Dermis microvascular lymphatic vessel endothelial cell (primary cell): Measurements from ENCODE around the gene MTUS2. TPM values are rescaled to one million over a fixed set of nuclear protein-coding genes. Genes with fewer than 3 reads are reported as not detected.
"Not testable (repeated sequence)": the region's sequence is repeated elsewhere in the genome, so short reads cannot be mapped to it uniquely, and the experiment has no call there.

Experiments used
- DNase-seq, 2 donors: peaks; one replicate each; pipeline versions ENCODE4 v3.0.0 to v3.0.0-alpha.2; 2010; ENCODE audit warnings: low read depth in 2 of 2
- total RNA-seq: library from RNA; depleted of rRNA; stranded (reverse); fragments of >200 nt; gene quantifications from 2 replicates; pipeline ENCODE4 v1.2.1, GENCODE V29; 2014

The MTUS2 gene
- total RNA-seq, 1 donor from 2014 or later = not detected

DNA sequence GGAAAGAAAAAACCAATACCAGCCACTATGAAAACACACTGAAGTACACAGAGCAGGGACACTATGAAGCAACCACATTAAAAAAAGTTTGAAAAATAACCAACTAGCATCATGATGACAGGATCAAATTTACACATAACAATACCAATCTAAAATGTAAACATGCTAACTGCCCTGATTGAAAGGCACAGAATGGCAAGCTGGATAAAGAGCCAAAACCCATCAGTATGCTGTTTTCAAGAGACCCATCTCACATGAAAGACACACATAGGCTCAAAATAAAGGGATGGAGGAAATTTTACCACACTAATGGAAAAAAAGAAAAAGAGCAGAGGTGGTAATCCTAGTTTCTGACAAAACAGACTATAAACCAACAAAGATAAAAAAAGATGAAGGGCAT, 484.0 kb downstream of the MTUS2 start:
- no peak for DNase-seq

GRCh38 chr13:29310806-29311205, 490.7 kb downstream of the MTUS2 start:
- DNase-seq = no peak

- DNase-seq = no peak
Measured at GRCh38 chr13:29315847-29316246, 495.7 kb downstream of the MTUS2 start.

- no peak for DNase-seq
Measured at GRCh38 chr13:29317828-29318227, 497.7 kb downstream of the MTUS2 start.

DNA sequence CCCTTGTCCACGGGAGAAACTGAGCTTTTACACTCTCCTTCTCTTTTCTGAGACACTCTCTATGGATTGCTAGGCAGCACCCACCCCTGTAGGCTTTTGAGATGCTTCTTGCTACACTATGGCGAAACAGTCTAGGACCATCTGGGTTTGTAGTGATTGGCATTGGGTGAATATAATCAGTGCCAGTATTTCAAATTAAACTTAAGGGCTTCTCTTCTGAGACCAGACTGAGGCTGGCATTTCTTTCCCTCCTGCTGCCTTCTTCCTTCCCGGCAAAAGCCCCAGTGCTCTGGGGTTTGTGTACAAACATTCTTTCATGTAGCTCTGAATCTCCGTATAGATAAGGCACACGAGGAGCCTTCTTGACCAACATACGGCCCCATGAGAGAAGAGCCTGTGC, 498.6 kb downstream of the MTUS2 start:
- DNase-seq = no peak

DNA sequence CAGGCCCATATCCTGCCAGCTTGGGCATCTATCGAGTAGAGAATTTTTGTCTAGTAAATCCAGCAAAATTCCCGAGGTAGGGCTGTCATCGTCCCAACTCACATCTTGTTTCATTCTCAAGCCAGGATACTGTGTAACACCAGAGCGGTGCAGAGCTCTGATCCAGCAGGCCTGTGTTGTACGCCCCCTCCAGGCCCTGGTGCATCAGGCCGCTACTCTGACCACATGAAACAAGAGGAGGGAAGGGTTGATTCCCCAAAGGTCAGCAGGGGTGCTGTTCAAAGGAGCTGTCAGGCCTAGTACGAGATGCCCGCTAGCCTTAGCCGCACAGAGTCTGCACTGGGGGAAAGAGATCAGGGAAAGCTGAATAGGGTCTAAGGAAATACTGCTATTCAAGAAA, 499.3 kb downstream of the MTUS2 start:
- no peak for DNase-seq

- DNase-seq = no peak
Measured at GRCh38 chr13:29323954-29324353, 503.8 kb downstream of the MTUS2 start.

GRCh38 chr13:29324601-29325000, 504.5 kb downstream of the MTUS2 start:
- DNase-seq = no peak

GRCh38 chr13:29328501-29328900, 508.4 kb downstream of the MTUS2 start:
- no peak for DNase-seq

DNA sequence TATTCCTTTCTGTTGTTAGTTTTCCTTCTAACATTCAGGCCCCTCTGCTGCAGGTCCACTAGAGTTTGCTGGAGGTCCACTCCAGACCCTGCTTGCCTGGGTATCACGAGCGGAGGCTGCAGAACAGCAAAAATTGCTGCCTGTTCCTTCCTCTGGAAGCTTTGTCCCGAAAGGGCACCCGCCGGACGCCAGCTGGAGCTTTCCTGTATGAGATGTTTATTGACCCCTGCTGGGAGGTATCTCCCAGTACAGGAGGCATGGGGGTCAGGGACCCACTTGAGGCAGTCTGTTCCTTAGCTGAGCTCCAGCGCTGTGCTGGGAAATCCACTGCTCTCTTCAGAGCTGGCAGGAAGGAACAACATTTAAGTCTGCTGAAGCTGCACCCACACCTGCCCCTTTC, 516.2 kb downstream of the MTUS2 start:
- no peak for DNase-seq

- DNase-seq = no peak
Measured at GRCh38 chr13:29339386-29340272, 519.5 kb downstream of the MTUS2 start.

- not testable (repeated sequence) for DNase-seq
Measured at GRCh38 chr13:29345860-29346582, 525.9 kb downstream of the MTUS2 start.

GRCh38 chr13:29355029-29355428, 534.9 kb downstream of the MTUS2 start:
- DNase-seq = no peak

DNA sequence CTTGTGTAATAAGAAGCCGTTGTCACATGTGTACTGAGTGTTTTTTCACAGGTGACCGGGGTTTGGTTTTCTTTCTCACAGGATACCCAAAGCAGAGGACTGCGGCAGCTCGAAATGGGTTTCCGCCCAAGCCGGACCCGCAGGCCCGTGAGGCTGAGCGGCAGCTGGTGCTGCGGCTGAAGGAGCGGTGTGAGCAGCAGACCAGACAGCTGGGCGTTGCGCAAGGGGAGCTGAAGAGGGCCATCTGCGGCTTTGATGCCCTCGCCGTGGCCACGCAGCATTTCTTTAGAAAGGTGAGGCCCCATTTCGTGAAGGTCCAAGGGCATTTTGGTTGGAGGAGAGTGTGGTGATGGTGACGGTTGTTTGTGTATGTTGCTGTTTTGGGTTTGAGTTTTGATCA, 539.0 kb downstream of the MTUS2 start:
- no peak for DNase-seq

- no peak for DNase-seq
Measured at GRCh38 chr13:29361716-29362115, 541.6 kb downstream of the MTUS2 start.

- DNase-seq = peak; percentile 11 to 56
Measured at GRCh38 chr13:29362849-29363604, 542.9 kb downstream of the MTUS2 start.

GRCh38 chr13:29369060-29369743, 549.1 kb downstream of the MTUS2 start:
- peak; percentile 5 to 41 for DNase-seq

GRCh38 chr13:29379281-29379680, 559.1 kb downstream of the MTUS2 start:
- DNase-seq = no peak

DNA sequence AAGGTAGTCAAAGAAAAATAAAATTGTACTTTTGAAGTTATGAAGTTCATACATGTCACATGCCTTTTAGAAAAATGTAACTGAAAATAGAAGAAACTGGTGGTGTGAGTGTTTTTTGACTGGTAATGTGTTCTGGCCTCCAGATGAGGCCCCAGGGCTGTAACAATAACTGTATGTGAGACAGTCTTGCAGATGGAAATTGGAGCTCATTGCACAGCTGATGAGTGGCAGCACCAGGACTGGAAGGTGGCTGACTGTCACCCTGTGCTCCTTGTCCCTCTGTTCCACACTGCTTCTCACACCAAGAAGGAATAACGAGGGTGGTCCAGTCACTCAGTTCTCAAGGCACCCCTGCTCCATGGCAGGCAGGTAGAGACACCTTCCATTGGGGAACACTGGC, 559.7 kb downstream of the MTUS2 start:
- DNase-seq = no peak

DNA sequence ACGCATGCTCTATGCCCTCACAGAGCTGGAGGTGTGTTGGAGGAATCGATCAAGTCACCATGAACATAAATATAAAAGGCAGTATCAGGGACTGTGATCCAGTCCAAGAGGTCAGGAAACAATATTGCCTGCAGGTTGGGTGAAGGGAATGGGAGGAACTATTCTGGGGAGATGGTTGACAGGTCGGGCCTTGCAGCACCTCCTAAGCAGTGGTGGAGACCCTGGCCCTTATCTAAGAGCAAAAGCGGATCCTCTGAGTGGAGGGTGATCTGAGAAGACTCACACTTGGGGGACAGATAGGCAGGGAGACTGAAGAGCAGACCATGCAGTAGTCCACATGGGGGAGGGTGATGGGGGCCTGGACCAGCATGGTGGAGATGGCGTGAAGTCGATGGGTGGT, 561.9 kb downstream of the MTUS2 start:
- no peak for DNase-seq

DNA sequence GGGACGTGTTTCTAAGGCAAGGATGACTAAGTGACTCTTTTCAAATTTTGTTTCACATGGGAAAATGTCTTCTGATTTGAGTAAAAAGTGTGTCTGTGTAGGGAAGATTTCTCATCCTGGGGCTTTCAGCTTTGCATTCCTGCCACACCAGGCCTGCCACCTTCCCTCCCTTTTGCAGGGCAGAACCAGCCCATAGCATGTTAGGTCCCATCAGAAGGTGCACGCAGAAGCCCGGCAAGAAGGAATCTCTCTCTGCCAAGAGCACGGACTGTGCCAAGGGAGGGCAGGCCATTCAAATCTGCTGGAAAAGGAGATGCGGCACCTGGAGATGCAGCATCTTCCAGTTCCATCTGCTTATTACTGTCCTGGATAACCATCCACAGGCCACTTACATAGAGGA, 563.3 kb downstream of the MTUS2 start:
- no peak for DNase-seq

GRCh38 chr13:29384466-29384865, 564.3 kb downstream of the MTUS2 start:
- no peak for DNase-seq
